Endothelial cell of umbilical vein (primary cell): ENCODE results near the gene DNAH11. TPM values are rescaled to one million over a fixed set of nuclear protein-coding genes. Genes with fewer than 3 reads are reported as not detected.

Source experiments
- BruUV-seq: library from RNA; stranded (reverse); fragments of 400-500 nt; replicated peaks from 2 replicates; lab custom pipeline; 2021; lab: Mats Ljungman, UMichigan
- CTCF ChIA-PET: fragments of 300-600, 350-600 bp; sonication (Branson Sonifier 250); formaldehyde crosslinking; loops from one replicate; lab custom pipeline; 2021; ENCODE audit warnings: antibody characterized with exemption, inconsistent platforms; lab: Charles Lee
- POLR2A ChIA-PET: fragments of 300-600, 350-600 bp; sonication (Branson Sonifier 250); formaldehyde crosslinking; loops from one replicate; lab custom pipeline; 2021; ENCODE audit warnings: antibody characterized with exemption, inconsistent platforms; lab: Charles Lee
- DNase-seq: peaks from one replicate; pipeline ENCODE4 v3.0.0-alpha.2; 2011; ENCODE audit warnings: low read depth, low spot score
- FAIRE-seq: peaks from 2 replicates; lab custom pipeline; 2011; peaks lifted over from hg19 to GRCh38; lab: Jason Lieb, UNC
- H2AFZ ChIP-seq: 2 replicates; pipeline ENCODE4 v1.6.0; 2012; ENCODE audit warnings: low read depth, low read length, control low read depth, inconsistent platforms
- H3K27ac ChIP-seq: 2 replicates; pipeline ENCODE4 v1.5.1; 2011; ENCODE audit warnings: low read depth, mild to moderate bottlenecking, control low read depth, low read length, moderate library complexity; ENCODE audit not compliant: insufficient read depth
- H3K27me3 ChIP-seq, 2 experiments: 2 replicates each; pipeline versions ENCODE4 v1.6.0 to v1.6.1; 2011; ENCODE audit warnings: low read length in 2 of 2, mixed read lengths in 1 of 2; ENCODE audit not compliant: control insufficient read depth in 2 of 2, insufficient read depth in 2 of 2
- H3K36me3 ChIP-seq, 2 experiments: 2 replicates in 1 of 2; 3 replicates in 1 of 2; pipeline ENCODE4 v1.5.1; 2011; ENCODE audit warnings: low read length in 2 of 2, mild to moderate bottlenecking in 1 of 2, moderate library complexity in 1 of 2; ENCODE audit not compliant: control insufficient read depth in 2 of 2, insufficient read depth in 2 of 2; ENCODE audit errors: extremely low read depth in 1 of 2
- H3K4me1 ChIP-seq: 3 replicates; pipeline ENCODE4 v1.5.1; 2011; ENCODE audit warnings: mild to moderate bottlenecking, low read length; ENCODE audit not compliant: control insufficient read depth, insufficient read depth; ENCODE audit errors: extremely low read depth
- H3K4me2 ChIP-seq: 2 replicates; pipeline ENCODE4 v1.6.1; 2011; ENCODE audit warnings: low read length, control low read depth, mixed read lengths; ENCODE audit not compliant: insufficient read depth
- H3K4me3 ChIP-seq, 3 experiments: fragments of 200-600 bp in 1 of 3; sonication (generic), shearing (Covaris generic) in 1 of 3; replicated peaks in 1 of 3; 2 replicates each; pipeline ENCODE4 v1.5.1; 2011 to 2016; ENCODE audit warnings: control low read depth in 3 of 3, low read length in 3 of 3, mild to moderate bottlenecking in 2 of 3, inconsistent platforms in 1 of 3, low read depth in 1 of 3, moderate library complexity in 1 of 3; ENCODE audit not compliant: insufficient read depth in 1 of 3
- H3K79me2 ChIP-seq: 2 replicates; pipeline ENCODE4 v1.6.0; 2012; ENCODE audit warnings: low read length, inconsistent platforms; ENCODE audit not compliant: control insufficient read depth, insufficient read depth
- H3K9ac ChIP-seq: replicated peaks from 2 replicates; pipeline ENCODE3; 2011; ENCODE audit warnings: low read length, control low read depth; ENCODE audit not compliant: insufficient read depth; ENCODE audit errors: extremely low read depth
- H3K9me1 ChIP-seq: replicated peaks from 3 replicates; pipeline ENCODE4 v1.6.0; 2011; ENCODE audit warnings: mild to moderate bottlenecking, low read length; ENCODE audit not compliant: control insufficient read depth, insufficient read depth; ENCODE audit errors: extremely low read depth
- H3K9me3 ChIP-seq: replicated peaks from 2 replicates; pipeline ENCODE4 v1.5.1; 2012; ENCODE audit warnings: low read length, inconsistent platforms; ENCODE audit not compliant: control insufficient read depth, insufficient read depth
- H4K20me1 ChIP-seq: replicated peaks from 2 replicates; pipeline ENCODE3; 2011; ENCODE audit warnings: mild to moderate bottlenecking, low read length; ENCODE audit not compliant: control insufficient read depth, insufficient read depth; ENCODE audit errors: extremely low read depth
- EZH2 ChIP-seq: IDR thresholded peaks from 2 replicates; pipeline ENCODE4 v1.6.1; 2012; ENCODE audit warnings: borderline replicate concordance, low read depth, mild to moderate bottlenecking, moderate library complexity, low read length, inconsistent platforms; ENCODE audit not compliant: severe bottlenecking
- FOS ChIP-seq: IDR thresholded peaks from 2 replicates; pipeline ENCODE4 v1.6.1; 2011; ENCODE audit warnings: mild to moderate bottlenecking, low read length, moderate library complexity, borderline replicate concordance; ENCODE audit not compliant: insufficient read depth
- GATA2 ChIP-seq: IDR thresholded peaks from 2 replicates; pipeline ENCODE4 v1.7.0; 2011; ENCODE audit warnings: low read depth, mild to moderate bottlenecking, moderate library complexity, mixed read lengths, low read length; ENCODE audit not compliant: insufficient read length, insufficient read depth
- JUN ChIP-seq: IDR thresholded peaks from 2 replicates; pipeline ENCODE4 v1.6.1; 2011; ENCODE audit warnings: borderline replicate concordance, low read depth; ENCODE audit not compliant: insufficient read length, insufficient read depth
- MYC ChIP-seq: IDR thresholded peaks from one replicate; pipeline ENCODE4 v1.6.1; 2011; ENCODE audit warnings: mild to moderate bottlenecking, low read depth, low read length
- POLR2A ChIP-seq: IDR thresholded peaks from 2 replicates; pipeline ENCODE4 v1.6.1; 2012; ENCODE audit warnings: low read depth, mild to moderate bottlenecking, control low read depth, low read length
- POLR2AphosphoS5 ChIP-seq: IDR thresholded peaks from 2 replicates; pipeline ENCODE4 v1.6.1; 2012; ENCODE audit warnings: low read depth, mild to moderate bottlenecking, control low read depth, low read length, moderate library complexity; ENCODE audit not compliant: insufficient read depth
- dilution Hi-C: fragments of 300-500 bp; cut with MboI; formaldehyde crosslinking; loops from one replicate; pipeline ENCODE4 v1.15.0; 2019; ENCODE audit warnings: low sequenced_read_pairs; ENCODE audit not compliant: extremely low pct_ligation_motif_present
- intact Hi-C: fragments of 100-400 bp; cut with micrococcal nuclease; formaldehyde crosslinking; loops from one replicate; pipeline ENCODE4 v1.10.0; 2022
- polyA plus RNA-seq, 4 experiments: library from polyadenylated mRNA; depleted of rRNA in 3 of 4; stranded (reverse) in 3 of 4; unstranded in 1 of 4; fragments of >200 nt; gene quantifications; 2 replicates each; pipeline versions ENCODE4 v1.2.1 to v1.2.3, GENCODE V29; 2011 to 2012; ENCODE audit warnings: missing spikeins in 1 of 4
- total RNA-seq: library from RNA; stranded (reverse); gene quantifications from 2 replicates; pipeline ENCODE4 v1.2.3, GENCODE V29; 2021
- TF ChIP-seq, protein P1 (sequence below), 2 donors: IDR thresholded peaks; 1 replicate in 1 of 2; 2 replicates in 1 of 2; pipeline ENCODE4 v1.5.1; 2011; ENCODE audit warnings: low read length in 2 of 2, mild to moderate bottlenecking in 2 of 2, moderate library complexity in 2 of 2, control low read depth in 1 of 2, inconsistent platforms in 1 of 2, low read depth in 1 of 2; ENCODE audit not compliant: insufficient read depth in 1 of 2; ENCODE audit errors: extremely low read depth in 1 of 2
- TF ChIP-seq, protein P2 (sequence below): IDR thresholded peaks from 2 replicates; pipeline ENCODE4 v1.6.1; 2011; ENCODE audit not compliant: insufficient read depth, insufficient read length

DNAH11 gene
- total and polyA plus RNA-seq, 2 donors (not counting 3 experiments of a cell fraction or from before 2014, with no cell fraction given): 0.69 to 0.91 TPM

DNA sequence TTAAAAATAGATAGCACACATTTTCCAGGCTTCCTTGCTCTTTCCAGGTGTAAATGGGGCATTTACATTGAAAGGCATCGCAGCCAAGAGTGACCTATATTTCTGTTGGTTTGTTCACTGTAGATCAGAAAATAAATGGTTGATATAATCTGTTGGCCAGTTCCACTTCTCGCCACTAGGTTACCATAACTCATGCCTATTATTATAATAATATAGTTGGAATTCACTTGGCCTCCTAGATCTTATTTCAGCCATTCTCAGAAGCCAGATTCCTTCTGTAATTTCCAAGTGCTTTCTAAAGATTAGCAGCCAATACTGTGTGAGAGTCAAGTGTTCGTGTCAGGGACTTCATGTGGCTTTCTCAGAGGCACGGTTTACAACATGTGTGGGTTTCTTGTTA is 179.5 kb downstream of the DNAH11 start:
- Histone ChIP-seq H3K9ac (no peak overlapping the region), H3K36me3 (no peaks in the 10 kb centered on the region), H3K9me3 (no peaks in the 10 kb centered on the region), H3K9me1 (no peaks in the 10 kb centered on the region), H2AFZ (no peak overlapping the region), H3K79me2 (no peaks in the 10 kb centered on the region), H3K4me3 (no peak overlapping the region), H3K27me3 (no peaks in the 10 kb centered on the region), H3K4me1 (no peaks in the 10 kb centered on the region), H3K27ac (no peak overlapping the region), H3K4me2 (no peak overlapping the region), H4K20me1 (no peaks in the 10 kb centered on the region)
- dilution Hi-C loops: no loop called here
- DNase-seq (no peak), FAIRE-seq (no peak)
- CTCF ChIA-PET: no interaction called here
- intact Hi-C loops: no loop called here
- POLR2A ChIA-PET: no interaction called here
- TF ChIP-seq FOS (no peak), GATA2 (no peak), MYC (no peak), POLR2A (no peak)
- TF ChIP-seq, protein P1, sequence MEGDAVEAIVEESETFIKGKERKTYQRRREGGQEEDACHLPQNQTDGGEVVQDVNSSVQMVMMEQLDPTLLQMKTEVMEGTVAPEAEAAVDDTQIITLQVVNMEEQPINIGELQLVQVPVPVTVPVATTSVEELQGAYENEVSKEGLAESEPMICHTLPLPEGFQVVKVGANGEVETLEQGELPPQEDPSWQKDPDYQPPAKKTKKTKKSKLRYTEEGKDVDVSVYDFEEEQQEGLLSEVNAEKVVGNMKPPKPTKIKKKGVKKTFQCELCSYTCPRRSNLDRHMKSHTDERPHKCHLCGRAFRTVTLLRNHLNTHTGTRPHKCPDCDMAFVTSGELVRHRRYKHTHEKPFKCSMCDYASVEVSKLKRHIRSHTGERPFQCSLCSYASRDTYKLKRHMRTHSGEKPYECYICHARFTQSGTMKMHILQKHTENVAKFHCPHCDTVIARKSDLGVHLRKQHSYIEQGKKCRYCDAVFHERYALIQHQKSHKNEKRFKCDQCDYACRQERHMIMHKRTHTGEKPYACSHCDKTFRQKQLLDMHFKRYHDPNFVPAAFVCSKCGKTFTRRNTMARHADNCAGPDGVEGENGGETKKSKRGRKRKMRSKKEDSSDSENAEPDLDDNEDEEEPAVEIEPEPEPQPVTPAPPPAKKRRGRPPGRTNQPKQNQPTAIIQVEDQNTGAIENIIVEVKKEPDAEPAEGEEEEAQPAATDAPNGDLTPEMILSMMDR (IDR thresholded peaks at IDR 0.05; ENCODE audit: extremely low read depth in 1 of 2, insufficient read depth in 1 of 2, low read depth in 1 of 2, low read length in 2 of 2): peak; percentile 9 to 12
- no TSS peak for BruUV-seq

DNA sequence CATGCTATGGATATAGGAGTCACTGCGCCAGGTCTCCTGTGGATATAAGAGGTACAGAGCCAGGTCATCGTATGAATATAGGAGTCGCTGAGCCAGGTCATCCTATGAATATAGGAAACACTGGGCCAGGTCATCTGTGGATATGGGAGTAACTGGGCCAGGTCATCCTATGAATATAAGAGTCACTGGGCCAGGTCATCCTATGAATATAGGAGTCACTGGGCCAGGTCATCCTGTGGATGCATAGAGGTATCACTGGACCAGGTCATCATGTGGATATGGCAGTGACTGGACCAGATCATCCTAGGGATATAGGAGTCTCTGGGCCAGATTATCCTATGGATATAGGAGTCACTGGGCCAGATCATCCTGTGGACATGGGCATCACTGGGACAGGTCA is 181.7 kb downstream of the DNAH11 start:
- dilution Hi-C loops: no loop called here
- Histone ChIP-seq H3K79me2 (no peaks in the 10 kb centered on the region), H4K20me1 (no peaks in the 10 kb centered on the region), H2AFZ (no peak overlapping the region), H3K9me3 (no peaks in the 10 kb centered on the region), H3K27me3 (no peaks in the 10 kb centered on the region), H3K27ac (no peak overlapping the region), H3K4me1 (no peaks in the 10 kb centered on the region), H3K4me2 (no peak overlapping the region), H3K36me3 (no peaks in the 10 kb centered on the region), H3K9me1 (no peaks in the 10 kb centered on the region), H3K9ac (no peak overlapping the region), H3K4me3 (no peak overlapping the region)
- no TSS peak for BruUV-seq
- ChIA-PET CTCF (interaction anchor here (1.6 kb wide), 1 partner anchor 13 kb away, joined by 4 read pairs; no protein-coding TSS in a partner anchor), POLR2A (no interaction called here)
- no peak for DNase-seq
- FAIRE-seq: peak; percentile 4
- intact Hi-C loops: no loop called here
- TF ChIP-seq MYC (no peak), FOS (no peak), GATA2 (no peak), POLR2AphosphoS5 (no peak), EZH2 (no peak), POLR2A (no peak), JUN (no peak)
- TF ChIP-seq, protein P2, sequence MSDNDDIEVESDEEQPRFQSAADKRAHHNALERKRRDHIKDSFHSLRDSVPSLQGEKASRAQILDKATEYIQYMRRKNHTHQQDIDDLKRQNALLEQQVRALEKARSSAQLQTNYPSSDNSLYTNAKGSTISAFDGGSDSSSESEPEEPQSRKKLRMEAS: no peak
- TF ChIP-seq, protein P1 (IDR thresholded peaks at IDR 0.05; ENCODE audit: extremely low read depth in 1 of 2, insufficient read depth in 1 of 2, low read depth in 1 of 2, low read length in 2 of 2): no peak
